H1 (cell line): Measurements from ENCODE around the gene GLS. TPM values are rescaled to one million over a fixed set of nuclear protein-coding genes. Genes with fewer than 3 reads are reported as not detected.

Experiments
- CTCF ChIA-PET: fragments of 300-600 bp; sonication (Branson Sonifier 250); formaldehyde crosslinking; loops from one replicate; lab custom pipeline; 2021; ENCODE audit not compliant: partially characterized antibody; lab: Charles Lee
- POLR2A ChIA-PET: fragments of 300-600 bp; sonication (Branson Sonifier 250); formaldehyde crosslinking; loops from one replicate; lab custom pipeline; 2021; ENCODE audit warnings: inconsistent platforms; ENCODE audit not compliant: partially characterized antibody; lab: Charles Lee
- DNase-seq, 2 experiments: peaks; one replicate each; pipeline versions ENCODE4 v3.0.0 to v3.0.0-alpha.2; 2010 to 2022; ENCODE audit warnings: low spot score in 2 of 2, low read depth in 1 of 2, mixed read lengths in 1 of 2
- FAIRE-seq: peaks from 2 replicates; lab custom pipeline; 2011; peaks lifted over from hg19 to GRCh38; lab: Jason Lieb, UNC
- H2AFZ ChIP-seq: 2 replicates; pipeline ENCODE4 v1.8.1; 2012; ENCODE audit warnings: low read length, inconsistent platforms
- H2AK5ac ChIP-seq: 2 replicates; pipeline ENCODE4 v1.6.1; 2013; ENCODE audit warnings: low read depth, low read length
- H2BK120ac ChIP-seq: replicated peaks from 2 replicates; pipeline ENCODE3; 2013; ENCODE audit warnings: low read depth, low read length, inconsistent platforms
- H2BK12ac ChIP-seq: 2 replicates; pipeline ENCODE4 v1.6.1; 2013; ENCODE audit warnings: low read depth, low read length
- H2BK15ac ChIP-seq: 2 replicates; pipeline ENCODE4 v1.6.1; 2013; ENCODE audit warnings: low read length
- H2BK20ac ChIP-seq: 2 replicates; pipeline ENCODE4 v1.6.1; 2013; ENCODE audit warnings: low read length
- H2BK5ac ChIP-seq: 2 replicates; pipeline ENCODE4 v1.6.1; 2013; ENCODE audit warnings: low read depth, low read length
- H3K14ac ChIP-seq: 2 replicates; pipeline ENCODE4 v1.6.1; 2013; ENCODE audit warnings: inconsistent platforms; ENCODE audit not compliant: insufficient read length
- H3K18ac ChIP-seq: 2 replicates; pipeline ENCODE4 v1.6.1; 2013; ENCODE audit warnings: low read length; ENCODE audit errors: extremely low read depth
- H3K23ac ChIP-seq: 2 replicates; pipeline ENCODE4 v1.6.1; 2013; ENCODE audit warnings: inconsistent platforms; ENCODE audit not compliant: insufficient read length
- H3K23me2 ChIP-seq: 2 replicates; pipeline ENCODE4 v1.6.1; 2013; ENCODE audit warnings: low read depth, low read length
- H3K27ac ChIP-seq: 2 replicates; pipeline ENCODE4 v1.6.1; 2011; ENCODE audit warnings: low read depth, low read length, inconsistent platforms
- H3K27me3 ChIP-seq, 4 experiments: replicated peaks in 1 of 4; 1 replicate in 1 of 4; 2 replicates in 3 of 4; pipeline versions ENCODE4 v1.6.1 to v1.8.1; 2011 to 2013; ENCODE audit warnings: low read length in 3 of 4, mild to moderate bottlenecking in 3 of 4, inconsistent platforms in 2 of 4, mixed read lengths in 2 of 4, moderate library complexity in 1 of 4; ENCODE audit not compliant: control insufficient read depth in 3 of 4, insufficient read depth in 3 of 4; ENCODE audit errors: extremely low read depth in 1 of 4
- H3K36me3 ChIP-seq, 4 experiments: 2 replicates each; pipeline versions ENCODE4 v1.6.1 to v1.8.1; 2011 to 2013; ENCODE audit warnings: mild to moderate bottlenecking in 4 of 4, low read length in 3 of 4, moderate library complexity in 2 of 4, control low read depth in 1 of 4, inconsistent platforms in 1 of 4; ENCODE audit not compliant: insufficient read depth in 4 of 4, control insufficient read depth in 2 of 4
- H3K4ac ChIP-seq: replicated peaks from 2 replicates; pipeline ENCODE3; 2013; ENCODE audit warnings: low read length, low read depth, mixed read lengths, inconsistent platforms; ENCODE audit not compliant: insufficient read length
- H3K4me1 ChIP-seq, 4 experiments: replicated peaks in 1 of 4; 1 replicate in 1 of 4; 2 replicates in 3 of 4; pipeline versions ENCODE4 v1.6.1 to v1.8.1; 2011 to 2013; ENCODE audit warnings: low read length in 3 of 4, inconsistent platforms in 2 of 4, mixed read lengths in 1 of 4; ENCODE audit not compliant: insufficient read depth in 4 of 4, control insufficient read depth in 3 of 4
- H3K4me2 ChIP-seq, 2 experiments: 2 replicates each; pipeline versions ENCODE4 v1.6.1 to v1.8.1; 2011 to 2013; ENCODE audit warnings: low read depth in 2 of 2, low read length in 2 of 2, control low read depth in 1 of 2, inconsistent platforms in 1 of 2, mild to moderate bottlenecking in 1 of 2; ENCODE audit not compliant: insufficient read depth in 1 of 2
- H3K4me3 ChIP-seq, 4 experiments: fragments of 200-600, 300-600 bp in 1 of 4; sonication (generic), shearing (Covaris generic), sonication (Bioruptor Twin) in 1 of 4; 2 replicates each; pipeline versions ENCODE4 v1.5.1 to v1.8.1; 2011 to 2016; ENCODE audit warnings: low read length in 4 of 4, low read depth in 3 of 4, control low read depth in 2 of 4, inconsistent platforms in 2 of 4, mild to moderate bottlenecking in 2 of 4, mixed read lengths in 1 of 4, moderate library complexity in 1 of 4; ENCODE audit not compliant: insufficient read depth in 2 of 4; ENCODE audit errors: extremely low read depth in 1 of 4
- H3K56ac ChIP-seq: replicated peaks from 2 replicates; pipeline ENCODE3; 2013; ENCODE audit warnings: low read depth, mild to moderate bottlenecking, mixed read lengths, low read length, inconsistent platforms; ENCODE audit not compliant: insufficient read length
- H3K79me1 ChIP-seq: 2 replicates; pipeline ENCODE4 v1.6.1; 2013; ENCODE audit warnings: low read depth, low read length, control low read depth
- H3K79me2 ChIP-seq, 2 experiments: 2 replicates each; pipeline versions ENCODE4 v1.6.1 to v1.8.1; 2012 to 2013; ENCODE audit warnings: low read length in 2 of 2, mild to moderate bottlenecking in 2 of 2, inconsistent platforms in 1 of 2; ENCODE audit not compliant: insufficient read depth in 2 of 2, control insufficient read depth in 1 of 2
- H3K9ac ChIP-seq, 4 experiments: replicated peaks in 1 of 4; 1 replicate in 1 of 4; 2 replicates in 3 of 4; pipeline versions ENCODE4 v1.6.1 to v1.8.1; 2011 to 2013; ENCODE audit warnings: low read depth in 3 of 4, low read length in 3 of 4, control low read depth in 2 of 4, mild to moderate bottlenecking in 2 of 4, moderate library complexity in 2 of 4, inconsistent platforms in 1 of 4; ENCODE audit errors: extremely low read depth in 1 of 4
- H3K9me3 ChIP-seq, 2 experiments: 2 replicates each; pipeline versions ENCODE4 v1.6.1 to v1.8.1; 2012 to 2013; ENCODE audit warnings: mild to moderate bottlenecking in 2 of 2, moderate library complexity in 2 of 2, control low read depth in 1 of 2, inconsistent platforms in 1 of 2, low read depth in 1 of 2, low read length in 1 of 2, mixed read lengths in 1 of 2; ENCODE audit not compliant: insufficient read depth in 2 of 2
- H4K20me1 ChIP-seq, 2 experiments: replicated peaks in 1 of 2; 2 replicates each; pipeline versions ENCODE3 to v1.8.1; 2011 to 2013; ENCODE audit warnings: inconsistent platforms in 2 of 2, low read length in 2 of 2, mild to moderate bottlenecking in 1 of 2; ENCODE audit not compliant: insufficient read depth in 2 of 2, control insufficient read depth in 1 of 2
- H4K5ac ChIP-seq: 2 replicates; pipeline ENCODE4 v1.6.1; 2013; ENCODE audit warnings: low read length, low read depth, mixed read lengths, inconsistent platforms; ENCODE audit not compliant: insufficient read length
- H4K8ac ChIP-seq: 2 replicates; pipeline ENCODE4 v1.8.0; 2013; ENCODE audit warnings: mild to moderate bottlenecking, moderate library complexity, low read length, inconsistent platforms; ENCODE audit not compliant: insufficient read depth; ENCODE audit errors: extremely low read depth
- H4K91ac ChIP-seq: replicated peaks from 2 replicates; pipeline ENCODE3; 2013; ENCODE audit warnings: low read length, mixed read lengths, inconsistent platforms; ENCODE audit not compliant: insufficient read length
- BCL11A ChIP-seq, 2 experiments: IDR thresholded peaks; one replicate each; pipeline ENCODE4 v1.6.1; 2011; ENCODE audit warnings: low read depth in 2 of 2, low read length in 2 of 2, mild to moderate bottlenecking in 2 of 2
- BRCA1 ChIP-seq: IDR thresholded peaks from 2 replicates; pipeline ENCODE4 v1.6.1; 2012; ENCODE audit warnings: low read depth, low read length, improper control_type of control experiment
- CEBPB ChIP-seq: IDR thresholded peaks from 2 replicates; pipeline ENCODE4 v1.6.1; 2012; ENCODE audit warnings: low read depth, low read length
- CHD2 ChIP-seq: IDR thresholded peaks from 2 replicates; pipeline ENCODE4 v1.6.1; 2012; ENCODE audit warnings: low read length, improper control_type of control experiment
- CTBP2 ChIP-seq: IDR thresholded peaks from 2 replicates; pipeline ENCODE4 v1.7.0; 2011; ENCODE audit warnings: borderline replicate concordance, mild to moderate bottlenecking, moderate library complexity, mixed read lengths, low read length; ENCODE audit not compliant: insufficient read depth, insufficient read length
- EZH2 ChIP-seq: fragments of 200-600 bp; sonication (generic); IDR thresholded peaks from 2 replicates; pipeline ENCODE4 v1.7.1; 2012; ENCODE audit warnings: low read depth, mild to moderate bottlenecking, moderate library complexity, low read length, inconsistent platforms; ENCODE audit not compliant: severe bottlenecking
- GABPA ChIP-seq: IDR thresholded peaks from 2 replicates; pipeline ENCODE4 v1.6.1; 2011; ENCODE audit warnings: mild to moderate bottlenecking, low read length, moderate library complexity, borderline replicate concordance; ENCODE audit not compliant: insufficient read depth
- RFX5 ChIP-seq: IDR thresholded peaks from 2 replicates; pipeline ENCODE4 v1.6.1; 2011; ENCODE audit warnings: low read depth, low read length, improper control_type of control experiment, borderline replicate concordance
- RNF2 ChIP-seq: fragments of 200-900, 300-1000 bp; sonication (generic); IDR thresholded peaks from 2 replicates; pipeline ENCODE4 v1.7.1; 2016; ENCODE audit warnings: borderline replicate concordance, low read depth, mild to moderate bottlenecking, antibody characterized with exemption, low read length; ENCODE audit not compliant: poor library complexity, severe bottlenecking; ENCODE audit errors: missing control alignments
- SAP30 ChIP-seq: fragments of 300-600 bp; sonication (generic); IDR thresholded peaks from 2 replicates; pipeline ENCODE4 v1.7.1; 2012; ENCODE audit warnings: low read length, moderate library complexity, mild to moderate bottlenecking, inconsistent platforms; ENCODE audit not compliant: insufficient read depth, insufficient replicate concordance
- YY1 ChIP-seq: IDR thresholded peaks from 2 replicates; pipeline ENCODE4 v1.6.1; 2011; ENCODE audit warnings: low read depth, mild to moderate bottlenecking, low read length
- WGBS, 2 experiments: shearing (Covaris generic) in 1 of 2; methylation state at CpG; one replicate each; pipeline versions ENCODE4 v1.1.6 to v1.1.7; 2013 to 2015; ENCODE audit warnings: low lambda C conversion rate in 2 of 2, mixed read lengths in 2 of 2, inconsistent platforms in 1 of 2, low coverage in 1 of 2, missing lambda C conversion rate in 1 of 2; ENCODE audit not compliant: insufficient replicate concordance in 2 of 2, insufficient coverage in 1 of 2, insufficient read length in 1 of 2; ENCODE audit errors: extremely low coverage in 1 of 2, missing lambda C conversion rate in 1 of 2; 5-methylcytosine and 5-hydroxymethylcytosine counted together
- polyA plus RNA-seq, 7 experiments: library from polyadenylated mRNA; depleted of rRNA in 3 of 7; stranded (reverse) in 5 of 7; unstranded in 2 of 7; fragments of >200 nt in 5 of 7; fragments of 200-250 nt in 2 of 7; gene quantifications; 1 replicate in 5 of 7; 2 replicates in 1 of 7; 4 replicates in 1 of 7; pipeline versions ENCODE4 v1.2.1 to v1.2.3, GENCODE V29; 2011 to 2013; ENCODE audit warnings: missing spikeins in 2 of 7, mixed read lengths in 2 of 7
- total RNA-seq: library from RNA; stranded (reverse); fragmentation: NEBNext Ultra II Directional; extraction: Animal tissue kit (Norgen Biotek cat#: 25700); gene quantifications from 2 replicates; pipeline ENCODE4 v1.2.1, GENCODE V29; 2021
- TF ChIP-seq, protein P1 (sequence below): IDR thresholded peaks from 2 replicates; pipeline ENCODE4 v1.6.1; 2012; ENCODE audit warnings: inconsistent platforms

GLS gene
- total and polyA plus RNA-seq, 2 of the 8 experiments (the other 6 are each of a cell fraction or from before 2014, with no cell fraction given) = 15.7 to 89.8 TPM

- no peak overlapping the region for H3K27ac ChIP-seq
- H4K8ac ChIP-seq = no peak overlapping the region
- H3K27me3 ChIP-seq = peaks cover 0 to 13% (median 6%) of the 10 kb centered on the region in 4 experiments; a peak in 4 of 7 replicates
- H3K56ac ChIP-seq = no peak overlapping the region
- H2BK12ac ChIP-seq = no peak overlapping the region
- no peak overlapping the region for H2BK120ac ChIP-seq
- peak overlapping the region in 1 of 4 experiments; percentile 85; a peak in 1 of 8 replicates for H3K4me3 ChIP-seq
- peak overlapping the region in 1 of 2 experiments; percentile 98; a peak in 1 of 4 replicates for H3K4me2 ChIP-seq
- WGBS, 2 experiments = 100% methylated on average over 3 of the region's 3 CpGs; no CpG with 5 or more reads in 1 of the 2 experiments
- ChIA-PET CTCF (interaction anchor here (0.8 to 3.2 kb wide), 9 partner anchors 10 to 554 kb away, joined by 3 to 15 read pairs (median 6); no protein-coding TSS in a partner anchor), POLR2A (interaction anchor here (1.3 kb wide), 2 partner anchors 8 to 131 kb away, joined by 3 to 4 read pairs; no protein-coding TSS in a partner anchor)
- H3K18ac ChIP-seq = no peak overlapping the region
- H3K23me2 ChIP-seq = peaks cover 12% of the 10 kb centered on the region
- peaks cover 0 to 6% (median 1%) of the 10 kb centered on the region in 4 experiments; a peak in 3 of 7 replicates for H3K4me1 ChIP-seq
- H3K4ac ChIP-seq = no peak overlapping the region
- no peak overlapping the region for H2BK20ac ChIP-seq
- no peaks in the 10 kb centered on the region for H3K79me1 ChIP-seq
- no peak for FAIRE-seq
- H3K9ac ChIP-seq = no peak overlapping the region
- peaks cover 3 to 19% of the 10 kb centered on the region in 2 experiments; a peak in 2 of 4 replicates for H3K79me2 ChIP-seq
- peaks cover 0 to 4% of the 10 kb centered on the region in 2 experiments for H4K20me1 ChIP-seq
- H2AK5ac ChIP-seq = no peak overlapping the region
- H3K23ac ChIP-seq = no peak overlapping the region
- H2AFZ ChIP-seq = no peak overlapping the region
- no peak overlapping the region for H2BK15ac ChIP-seq
- no peak overlapping the region for H4K5ac ChIP-seq
- H3K14ac ChIP-seq = no peak overlapping the region
- DNase-seq = no peak
- peaks cover 0 to 24% (median 12%) of the 10 kb centered on the region in 4 experiments; a peak in 6 of 8 replicates for H3K36me3 ChIP-seq
- H4K91ac ChIP-seq = no peak overlapping the region
- H2BK5ac ChIP-seq = no peak overlapping the region
- no peaks in the 10 kb centered on the region for H3K9me3 ChIP-seq
- no peak for TF ChIP-seq EZH2
- TF ChIP-seq GABPA = no peak
- no peak for TF ChIP-seq BRCA1
- no peak for TF ChIP-seq RNF2
- TF ChIP-seq CHD2 = no peak
- TF ChIP-seq, protein P1, sequence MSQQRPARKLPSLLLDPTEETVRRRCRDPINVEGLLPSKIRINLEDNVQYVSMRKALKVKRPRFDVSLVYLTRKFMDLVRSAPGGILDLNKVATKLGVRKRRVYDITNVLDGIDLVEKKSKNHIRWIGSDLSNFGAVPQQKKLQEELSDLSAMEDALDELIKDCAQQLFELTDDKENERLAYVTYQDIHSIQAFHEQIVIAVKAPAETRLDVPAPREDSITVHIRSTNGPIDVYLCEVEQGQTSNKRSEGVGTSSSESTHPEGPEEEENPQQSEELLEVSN = no peak
- TF ChIP-seq YY1 = no peak
- TF ChIP-seq SAP30 = no peak
- no peak for TF ChIP-seq RFX5
- no peak for TF ChIP-seq BCL11A (IDR thresholded peaks at IDR 0.05; ENCODE audit: low read depth in 2 of 2, low read length in 2 of 2)
- TF ChIP-seq CTBP2 = no peak
- TF ChIP-seq CEBPB = no peak
Measured at GRCh38 chr2:191012346-191012745, 131.7 kb downstream of the GLS start.
